GM12878 (cell line): ENCODE data around the gene ERFL. TPM values are rescaled to one million over a fixed set of nuclear protein-coding genes. Genes with fewer than 3 reads are reported as not detected.

Experiments
- ATAC-seq: fragments of 200-7000 bp; cut with Tn5 transposase; 3 replicates; pipeline ENCODE4 v1.9.1; 2020; ENCODE audit warnings: mild to moderate bottlenecking, moderate library complexity
- BruUV-seq: library from RNA; stranded (reverse); fragments of 400-500 nt; replicated peaks from 2 replicates; lab custom pipeline; 2021; lab: Mats Ljungman, UMichigan
- CTCF ChIA-PET: fragments of 300-600 bp; sonication (Branson Sonifier 250); formaldehyde crosslinking; extraction: SDS; loops from one replicate; lab custom pipeline; 2021; ENCODE audit warnings: inconsistent platforms; lab: Yijun Ruan, JAX
- POLR2A ChIA-PET: fragments of 350-600 bp; formaldehyde crosslinking; extraction: SDS; loops from one replicate; lab custom pipeline; 2021; ENCODE audit warnings: inconsistent platforms; lab: Charles Lee
- RAD21 ChIA-PET: fragments of 300-600 bp; sonication (Branson Sonifier 250); formaldehyde crosslinking; loops from one replicate; lab custom pipeline; 2023; ENCODE audit warnings: antibody characterized with exemption; ENCODE audit not compliant: unreplicated experiment; lab: Charles Lee
- SMC1A ChIA-PET: fragments of 300-600 bp; sonication (Branson Sonifier 250); formaldehyde crosslinking; loops from one replicate; lab custom pipeline; 2023; ENCODE audit not compliant: unreplicated experiment, uncharacterized antibody; lab: Charles Lee
- DNase-seq: peaks from one replicate; pipeline ENCODE4 v3.0.0-alpha.2; 2011; ENCODE audit warnings: low read depth, low spot score
- FAIRE-seq: peaks from 3 replicates; lab custom pipeline; 2011; peaks lifted over from hg19 to GRCh38; lab: Jason Lieb, UNC
- H2AFZ ChIP-seq: 2 replicates; pipeline ENCODE4 v1.6.0; 2011; ENCODE audit warnings: low read depth, low read length, control low read depth; ENCODE audit not compliant: control insufficient read depth
- H3K27ac ChIP-seq: 2 replicates; pipeline ENCODE4 v1.5.1; 2011; ENCODE audit warnings: control low read depth; ENCODE audit not compliant: control insufficient read depth, insufficient read depth
- H3K27me3 ChIP-seq, 2 experiments: replicated peaks in 1 of 2; 2 replicates each; pipeline versions ENCODE4 v1.6.0 to v1.6.1; 2011; ENCODE audit warnings: low read length in 1 of 2; ENCODE audit not compliant: control insufficient read depth in 2 of 2, insufficient read depth in 2 of 2
- H3K36me3 ChIP-seq, 2 experiments: 2 replicates each; pipeline ENCODE4 v1.5.1; 2011; ENCODE audit warnings: low read length in 1 of 2; ENCODE audit not compliant: control insufficient read depth in 2 of 2, insufficient read depth in 2 of 2
- H3K4me1 ChIP-seq: 2 replicates; pipeline ENCODE4 v1.6.1; 2011; ENCODE audit warnings: mild to moderate bottlenecking, low read length, moderate library complexity, mixed read lengths; ENCODE audit not compliant: control insufficient read depth, insufficient read depth
- H3K4me2 ChIP-seq: 2 replicates; pipeline ENCODE4 v1.6.0; 2011; ENCODE audit warnings: control low read depth; ENCODE audit not compliant: control insufficient read depth, insufficient read depth
- H3K4me3 ChIP-seq: fragments of 200-600 bp; sonication (generic); 2 replicates; pipeline ENCODE4 v1.5.1; 2016
- H3K79me2 ChIP-seq: 2 replicates; pipeline ENCODE4 v1.6.0; 2011; ENCODE audit warnings: low read length; ENCODE audit not compliant: control insufficient read depth, insufficient read depth
- H3K9ac ChIP-seq: 2 replicates; pipeline ENCODE4 v1.8.0; 2011; ENCODE audit warnings: low read length, control low read depth, mixed read lengths; ENCODE audit not compliant: control insufficient read depth, insufficient read depth
- H3K9me3 ChIP-seq: replicated peaks from 3 replicates; pipeline ENCODE4 v1.5.1; 2011; ENCODE audit warnings: mild to moderate bottlenecking, low read length; ENCODE audit not compliant: control insufficient read depth, insufficient read depth
- H4K20me1 ChIP-seq: 2 replicates; pipeline ENCODE4 v1.6.0; 2011; ENCODE audit not compliant: control insufficient read depth, insufficient read depth
- CBFB ChIP-seq: IDR thresholded peaks from 2 replicates; pipeline ENCODE4 v1.6.1; 2016; ENCODE audit warnings: antibody characterized with exemption, low read depth
- DPF2 ChIP-seq: fragments of 450-650 bp; IDR thresholded peaks from 2 replicates; pipeline ENCODE4 v1.6.1; 2017; ENCODE audit warnings: mild to moderate bottlenecking
- ETV6 ChIP-seq, 2 experiments: fragments of 450-650 bp in 1 of 2; IDR thresholded peaks in 1 of 2; conservative IDR thresholded peaks in 1 of 2; 2 replicates each; pipeline ENCODE4 v1.6.1; 2014; ENCODE audit warnings: antibody characterized with exemption in 1 of 2, borderline replicate concordance in 1 of 2, low read depth in 1 of 2, mild to moderate bottlenecking in 1 of 2, moderate library complexity in 1 of 2
- IKZF2 ChIP-seq, 2 experiments: fragments of 450-650 bp; IDR thresholded peaks; 2 replicates each; pipeline ENCODE4 v1.6.1; 2017; ENCODE audit warnings: mild to moderate bottlenecking in 2 of 2, moderate library complexity in 2 of 2
- KAT2A ChIP-seq: conservative IDR thresholded peaks from 2 replicates; pipeline ENCODE4 v1.6.1; 2011; ENCODE audit warnings: low read depth, low read length; ENCODE audit not compliant: control insufficient read depth
- MEF2B ChIP-seq: fragments of 450-650 bp; IDR thresholded peaks from 2 replicates; pipeline ENCODE4 v1.6.1; 2018; ENCODE audit warnings: mild to moderate bottlenecking, moderate library complexity; ENCODE audit not compliant: partially characterized antibody, poor library complexity, severe bottlenecking
- NR2F1 ChIP-seq: fragments of 450-650 bp; conservative IDR thresholded peaks from 2 replicates; pipeline ENCODE4 v1.6.1; 2017; ENCODE audit warnings: mild to moderate bottlenecking
- POLR2AphosphoS5 ChIP-seq: IDR thresholded peaks from 2 replicates; pipeline ENCODE4 v1.6.1; 2011; ENCODE audit warnings: mild to moderate bottlenecking, low read length, inconsistent platforms
- SMAD5 ChIP-seq: IDR thresholded peaks from 2 replicates; pipeline ENCODE4 v1.6.1; 2016; ENCODE audit warnings: antibody characterized with exemption, low read depth
- WRNIP1 ChIP-seq: IDR thresholded peaks from 2 replicates; pipeline ENCODE4 v1.6.1; 2011; ENCODE audit warnings: low read depth, low read length, improper control_type of control experiment, borderline replicate concordance
- YBX1 ChIP-seq: fragments of 450-650 bp; IDR thresholded peaks from 2 replicates; pipeline ENCODE4 v1.6.1; 2016; ENCODE audit warnings: antibody characterized with exemption
- ZNF207 ChIP-seq: fragments of 450-650 bp; IDR thresholded peaks from 2 replicates; pipeline ENCODE4 v1.6.1; 2014; ENCODE audit warnings: antibody characterized with exemption, mild to moderate bottlenecking, borderline replicate concordance
- WGBS: methylation state at CpG from one replicate; pipeline ENCODE4 v1.1.6; 2016; ENCODE audit warnings: low lambda C conversion rate; ENCODE audit not compliant: insufficient replicate concordance, insufficient coverage; ENCODE audit errors: missing lambda C conversion rate; 5-methylcytosine and 5-hydroxymethylcytosine counted together
- in situ Hi-C: fragments of 300-500 bp; cut with MboI; formaldehyde crosslinking; loops from 9 replicates; pipeline ENCODE4 v1.14.3; 2018; ENCODE audit warnings: mixed read lengths
- intact Hi-C: fragments of 100-400 bp; cut with micrococcal nuclease; formaldehyde crosslinking; loops from one replicate; pipeline ENCODE4 v1.14.2; 2022; ENCODE audit not compliant: unreplicated experiment
- polyA plus RNA-seq, 11 experiments: library from polyadenylated mRNA; depleted of rRNA in 4 of 11; unstranded in 6 of 11; stranded (reverse) in 5 of 11; fragments of >200 nt; fragmentation: Nextera tagmentation in 4 of 11; fragmentation: Illumina TruSeq in 1 of 11; extraction: Ambion mirVana in 4 of 11; extraction: Trizol in 1 of 11; gene quantifications; 1 replicate in 1 of 11; 2 replicates in 10 of 11; pipeline versions ENCODE4 v1.2.1 to v1.2.3, GENCODE V29; 2011 to 2016; ENCODE audit warnings: inconsistent platforms in 2 of 11, missing spikeins in 2 of 11, low read depth in 1 of 11
- total RNA-seq, 4 experiments: library from RNA; depleted of rRNA in 3 of 4; stranded (reverse); fragments of >200 nt in 3 of 4; fragmentation: Illumina TruSeq in 1 of 4; extraction: Trizol in 1 of 4; gene quantifications; 2 replicates each; pipeline versions ENCODE4 v1.2.1 to v1.2.3, GENCODE V29; 2013 to 2021
- TF ChIP-seq, protein P1 (sequence below): fragments of 450-650 bp; formaldehyde crosslinking; IDR thresholded peaks from 2 replicates; pipeline ENCODE4 v1.4.0; 2022; ENCODE audit warnings: mild to moderate bottlenecking, moderate library complexity
- TF ChIP-seq, protein P2 (sequence below): fragments of 450-650 bp; IDR thresholded peaks from 2 replicates; pipeline ENCODE4 v1.6.1; 2017; ENCODE audit warnings: mild to moderate bottlenecking
- TF ChIP-seq, protein P3 (sequence below): fragments of 450-650 bp; IDR thresholded peaks from 2 replicates; pipeline ENCODE4 v1.6.1; 2018; ENCODE audit warnings: mild to moderate bottlenecking, low read depth, moderate library complexity; ENCODE audit not compliant: partially characterized antibody

Gene ERFL
- total and polyA plus RNA-seq, 10 of the 15 experiments (the other 5 are each of a cell fraction or from before 2014, with no cell fraction given): 0.04 to 0.10 (median 0.05) TPM; not detected in 7

DNA sequence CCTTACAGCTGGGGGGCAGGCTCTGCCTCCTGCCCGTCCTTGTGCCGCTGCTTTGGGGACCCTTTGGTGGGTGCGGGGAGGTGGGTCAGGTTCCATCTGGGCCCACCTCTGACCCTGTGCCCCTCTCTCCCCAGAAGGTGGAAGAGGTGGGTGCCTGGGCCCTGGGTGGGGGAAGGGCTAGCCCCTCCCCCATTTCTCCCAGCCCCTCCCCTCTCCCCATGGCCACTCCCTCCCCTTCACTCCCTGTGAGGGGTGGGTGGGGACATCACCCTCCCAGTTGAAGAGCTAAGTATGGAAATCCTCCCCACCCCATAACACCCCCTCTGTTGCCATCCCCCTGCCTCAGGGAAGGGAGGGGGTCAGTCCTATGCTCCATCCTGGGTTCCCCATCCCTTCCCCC is 31.1 kb downstream of the ERFL start (continued):
- TF ChIP-seq, protein P1, sequence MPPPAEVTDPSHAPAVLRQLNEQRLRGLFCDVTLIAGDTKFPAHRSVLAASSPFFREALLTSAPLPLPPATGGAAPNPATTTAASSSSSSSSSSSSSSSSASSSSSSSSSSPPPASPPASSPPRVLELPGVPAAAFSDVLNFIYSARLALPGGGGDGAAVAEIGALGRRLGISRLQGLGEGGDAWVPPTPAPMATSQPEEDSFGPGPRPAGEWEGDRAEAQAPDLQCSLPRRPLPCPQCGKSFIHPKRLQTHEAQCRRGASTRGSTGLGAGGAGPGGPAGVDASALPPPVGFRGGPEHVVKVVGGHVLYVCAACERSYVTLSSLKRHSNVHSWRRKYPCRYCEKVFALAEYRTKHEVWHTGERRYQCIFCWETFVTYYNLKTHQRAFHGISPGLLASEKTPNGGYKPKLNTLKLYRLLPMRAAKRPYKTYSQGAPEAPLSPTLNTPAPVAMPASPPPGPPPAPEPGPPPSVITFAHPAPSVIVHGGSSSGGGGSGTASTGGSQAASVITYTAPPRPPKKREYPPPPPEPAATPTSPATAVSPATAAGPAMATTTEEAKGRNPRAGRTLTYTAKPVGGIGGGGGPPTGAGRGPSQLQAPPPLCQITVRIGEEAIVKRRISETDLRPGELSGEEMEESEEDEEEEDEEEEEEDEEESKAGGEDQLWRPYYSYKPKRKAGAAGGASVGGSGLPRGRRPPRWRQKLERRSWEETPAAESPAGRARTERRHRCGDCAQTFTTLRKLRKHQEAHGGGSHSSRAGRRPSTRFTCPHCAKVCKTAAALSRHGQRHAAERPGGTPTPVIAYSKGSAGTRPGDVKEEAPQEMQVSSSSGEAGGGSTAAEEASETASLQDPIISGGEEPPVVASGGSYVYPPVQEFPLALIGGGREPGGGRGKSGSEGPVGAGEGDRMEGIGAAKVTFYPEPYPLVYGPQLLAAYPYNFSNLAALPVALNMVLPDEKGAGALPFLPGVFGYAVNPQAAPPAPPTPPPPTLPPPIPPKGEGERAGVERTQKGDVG: no peak
- TF ChIP-seq KAT2A (no peak), ZNF207 (no peak), IKZF2 (IDR thresholded peaks at IDR 0.05) (no peak), ETV6 (conservative IDR thresholded peaks at IDR 0.05 in 1 of 2, IDR thresholded peaks at IDR 0.05 in 1 of 2; ENCODE audit: borderline replicate concordance in 1 of 2, low read depth in 1 of 2) (no peak), SMAD5 (no peak)

DNA sequence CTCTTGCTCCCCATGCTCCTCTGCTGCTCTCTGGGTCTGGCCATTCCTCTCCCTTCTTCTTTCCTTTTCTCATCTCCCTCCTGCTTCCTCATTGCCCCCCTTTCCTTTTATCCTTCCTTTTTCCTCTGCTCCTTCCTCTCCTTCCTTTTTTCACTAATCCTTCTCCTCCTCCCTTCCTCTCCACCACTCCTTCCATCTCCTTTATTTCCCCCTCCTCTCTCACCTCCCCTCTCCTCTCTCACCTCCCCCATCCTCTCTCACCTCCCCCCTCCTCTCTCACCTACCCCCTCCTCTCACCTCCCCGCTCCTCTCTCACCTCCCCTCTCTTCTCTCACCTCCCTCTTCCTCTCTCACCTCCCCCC is 31.7 kb downstream of the ERFL start:
- H2AFZ ChIP-seq: no peak overlapping the region
- H3K27ac ChIP-seq: no peak overlapping the region
- no peaks in the 10 kb centered on the region for H3K79me2 ChIP-seq
- H4K20me1 ChIP-seq: no peaks in the 10 kb centered on the region
- intact Hi-C loops (no loop called here), in situ Hi-C loops (no loop called here)
- H3K4me3 ChIP-seq: no peak overlapping the region
- POLR2A ChIA-PET: no interaction called here
- H3K27me3 ChIP-seq: no peaks in the 10 kb centered on the region
- FAIRE-seq (no peak), ATAC-seq (no peak), DNase-seq (no peak)
- no TSS peak for BruUV-seq
- H3K4me1 ChIP-seq: no peaks in the 10 kb centered on the region
- SMC1A ChIA-PET: no interaction called here
- H3K36me3 ChIP-seq: peaks cover 9 to 26% of the 10 kb centered on the region in 2 experiments; a peak in 3 of 4 replicates
- no peak overlapping the region for H3K9ac ChIP-seq
- RAD21 ChIA-PET: no interaction called here
- no peak overlapping the region for H3K4me2 ChIP-seq
- WGBS: no CpG with 5 or more reads among the region's 1 CpG
- CTCF ChIA-PET: interaction anchor here (0.6 kb wide), 1 partner anchor 230 kb away, joined by 4 read pairs; no protein-coding TSS in a partner anchor
- H3K9me3 ChIP-seq: no peaks in the 10 kb centered on the region
- TF ChIP-seq, protein P2, sequence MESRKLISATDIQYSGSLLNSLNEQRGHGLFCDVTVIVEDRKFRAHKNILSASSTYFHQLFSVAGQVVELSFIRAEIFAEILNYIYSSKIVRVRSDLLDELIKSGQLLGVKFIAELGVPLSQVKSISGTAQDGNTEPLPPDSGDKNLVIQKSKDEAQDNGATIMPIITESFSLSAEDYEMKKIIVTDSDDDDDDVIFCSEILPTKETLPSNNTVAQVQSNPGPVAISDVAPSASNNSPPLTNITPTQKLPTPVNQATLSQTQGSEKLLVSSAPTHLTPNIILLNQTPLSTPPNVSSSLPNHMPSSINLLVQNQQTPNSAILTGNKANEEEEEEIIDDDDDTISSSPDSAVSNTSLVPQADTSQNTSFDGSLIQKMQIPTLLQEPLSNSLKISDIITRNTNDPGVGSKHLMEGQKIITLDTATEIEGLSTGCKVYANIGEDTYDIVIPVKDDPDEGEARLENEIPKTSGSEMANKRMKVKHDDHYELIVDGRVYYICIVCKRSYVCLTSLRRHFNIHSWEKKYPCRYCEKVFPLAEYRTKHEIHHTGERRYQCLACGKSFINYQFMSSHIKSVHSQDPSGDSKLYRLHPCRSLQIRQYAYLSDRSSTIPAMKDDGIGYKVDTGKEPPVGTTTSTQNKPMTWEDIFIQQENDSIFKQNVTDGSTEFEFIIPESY: no peak
- no peak for TF ChIP-seq WRNIP1
- no peak for TF ChIP-seq CBFB
- no peak for TF ChIP-seq DPF2
- no peak for TF ChIP-seq NR2F1
- TF ChIP-seq, protein P3, sequence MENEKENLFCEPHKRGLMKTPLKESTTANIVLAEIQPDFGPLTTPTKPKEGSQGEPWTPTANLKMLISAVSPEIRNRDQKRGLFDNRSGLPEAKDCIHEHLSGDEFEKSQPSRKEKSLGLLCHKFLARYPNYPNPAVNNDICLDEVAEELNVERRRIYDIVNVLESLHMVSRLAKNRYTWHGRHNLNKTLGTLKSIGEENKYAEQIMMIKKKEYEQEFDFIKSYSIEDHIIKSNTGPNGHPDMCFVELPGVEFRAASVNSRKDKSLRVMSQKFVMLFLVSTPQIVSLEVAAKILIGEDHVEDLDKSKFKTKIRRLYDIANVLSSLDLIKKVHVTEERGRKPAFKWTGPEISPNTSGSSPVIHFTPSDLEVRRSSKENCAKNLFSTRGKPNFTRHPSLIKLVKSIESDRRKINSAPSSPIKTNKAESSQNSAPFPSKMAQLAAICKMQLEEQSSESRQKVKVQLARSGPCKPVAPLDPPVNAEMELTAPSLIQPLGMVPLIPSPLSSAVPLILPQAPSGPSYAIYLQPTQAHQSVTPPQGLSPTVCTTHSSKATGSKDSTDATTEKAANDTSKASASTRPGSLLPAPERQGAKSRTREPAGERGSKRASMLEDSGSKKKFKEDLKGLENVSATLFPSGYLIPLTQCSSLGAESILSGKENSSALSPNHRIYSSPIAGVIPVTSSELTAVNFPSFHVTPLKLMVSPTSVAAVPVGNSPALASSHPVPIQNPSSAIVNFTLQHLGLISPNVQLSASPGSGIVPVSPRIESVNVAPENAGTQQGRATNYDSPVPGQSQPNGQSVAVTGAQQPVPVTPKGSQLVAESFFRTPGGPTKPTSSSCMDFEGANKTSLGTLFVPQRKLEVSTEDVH: no peak
- no peak for TF ChIP-seq POLR2AphosphoS5
- TF ChIP-seq MEF2B: no peak
- TF ChIP-seq YBX1: no peak
